Activated T-helper 1 cell treated with anti-CD3 and anti-CD28 coated beads, Interleukin-12 subunit alpha, Interleukin-12 subunit beta, Interleukin-2, Interleukin-4 antibody, amounts not matched to agents 30 ng/mL and 10 ng/mL and 1 ng/mL, durations not matched to agents 14 hours and 24 hours and 36 hours (primary cell): ENCODE data around the gene CCDC192. TPM values are rescaled to one million over a fixed set of nuclear protein-coding genes. Genes with fewer than 3 reads are reported as not detected.
"Not testable (repeated sequence)": the region's sequence is repeated elsewhere in the genome, so short reads cannot be mapped to it uniquely, and the experiment has no call there.

Experiments used
- DNase-seq: peaks from one replicate; pipeline ENCODE4 v3.0.0; 2021; ENCODE audit warnings: low spot score
- H3K27ac Mint-ChIP-seq: one replicate; pipeline ENCODE4 v1.8.0; 2021; ENCODE audit warnings: mild to moderate bottlenecking, mixed read lengths
- H3K27me3 Mint-ChIP-seq: one replicate; pipeline ENCODE4 v1.8.0; 2022; ENCODE audit warnings: mild to moderate bottlenecking, moderate library complexity, mixed read lengths; ENCODE audit not compliant: insufficient read depth
- H3K36me3 Mint-ChIP-seq: one replicate; pipeline ENCODE4 v1.8.0; 2021; ENCODE audit warnings: low read depth, mixed read lengths
- H3K4me1 Mint-ChIP-seq: one replicate; pipeline ENCODE4 v1.8.0; 2021; ENCODE audit warnings: low read depth, mixed read lengths
- H3K4me3 Mint-ChIP-seq: one replicate; pipeline ENCODE4 v1.8.0; 2021; ENCODE audit warnings: mild to moderate bottlenecking, moderate library complexity, mixed read lengths
- H3K9me3 Mint-ChIP-seq: one replicate; pipeline ENCODE4 v1.8.0; 2021; ENCODE audit warnings: mixed read lengths
- intact Hi-C: fragments of 100-400 bp; cut with micrococcal nuclease; formaldehyde crosslinking; loops from one replicate; pipeline ENCODE4 v1.15.1; 2024
- total RNA-seq: library from RNA; stranded (reverse); gene quantifications from 2 replicates; pipeline ENCODE4 v1.2.3, GENCODE V29; 2022

The CCDC192 gene
- not detected in 2 replicates for total RNA-seq

GRCh38 chr5:127702926-127703561 lies at the start of gene CCDC192:
Gene CCDC192 (plus strand): TSS chr5:127703391. CDS start chr5:127703446, 55 bp downstream.
- Mint-ChIP-seq H3K27me3 (peaks cover 4% of the 10 kb centered on the region), H3K36me3 (no peaks in the 10 kb centered on the region), H3K4me3 (no peak within 1 kb of the TSS), H3K4me1 (no peaks in the 10 kb centered on the region), H3K27ac (no peak within 1 kb of the TSS), H3K9me3 (no peaks in the 10 kb centered on the region)
- intact Hi-C loops = no loop called here
- DNase-seq = no peak

DNA sequence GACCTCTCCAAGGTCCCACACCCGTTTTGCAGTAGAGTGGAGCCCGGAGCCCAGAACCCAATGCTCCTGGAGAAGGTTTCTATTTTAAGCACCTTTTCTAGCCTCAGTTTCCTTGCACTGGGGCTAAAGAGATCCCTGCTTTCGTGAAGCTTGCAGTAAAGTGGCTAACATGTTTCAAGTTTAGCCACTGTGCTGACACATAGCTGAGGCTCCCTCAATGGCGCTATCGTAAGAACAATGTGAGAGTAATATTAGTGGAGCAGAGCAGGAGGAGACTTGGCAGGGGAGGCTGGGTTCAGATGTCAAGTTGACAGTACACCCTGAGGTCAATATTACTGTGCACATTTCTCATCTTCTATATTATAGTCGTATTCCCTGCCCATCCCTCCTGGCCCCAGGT lies 46.4 kb upstream of the CCDC192 start:
- no peaks in the 10 kb centered on the region for H3K9me3 Mint-ChIP-seq
- no peak for DNase-seq
- H3K27me3 Mint-ChIP-seq = peaks cover 6% of the 10 kb centered on the region
- H3K27ac Mint-ChIP-seq = no peak overlapping the region
- no peaks in the 10 kb centered on the region for H3K4me1 Mint-ChIP-seq
- intact Hi-C loops = no loop called here
- no peak overlapping the region for H3K4me3 Mint-ChIP-seq
- no peaks in the 10 kb centered on the region for H3K36me3 Mint-ChIP-seq

- no peaks in the 10 kb centered on the region for H3K9me3 Mint-ChIP-seq
- H3K4me3 Mint-ChIP-seq = no peak overlapping the region
- H3K27me3 Mint-ChIP-seq = peaks cover 6% of the 10 kb centered on the region
- no peak for DNase-seq
- H3K27ac Mint-ChIP-seq = no peak overlapping the region
- no peaks in the 10 kb centered on the region for H3K36me3 Mint-ChIP-seq
- H3K4me1 Mint-ChIP-seq = no peaks in the 10 kb centered on the region
- intact Hi-C loops = no loop called here
These were observed 43.0 kb upstream of the CCDC192 start for GRCh38 chr5:127660047-127660733.

- H3K27ac Mint-ChIP-seq = no peak overlapping the region
- intact Hi-C loops = no loop called here
- H3K9me3 Mint-ChIP-seq = no peaks in the 10 kb centered on the region
- no peaks in the 10 kb centered on the region for H3K36me3 Mint-ChIP-seq
- H3K4me1 Mint-ChIP-seq = no peaks in the 10 kb centered on the region
- DNase-seq = no peak
- peaks cover 6% of the 10 kb centered on the region for H3K27me3 Mint-ChIP-seq
- no peak overlapping the region for H3K4me3 Mint-ChIP-seq
These were observed 39.1 kb upstream of the CCDC192 start for GRCh38 chr5:127664093-127664492.

DNA sequence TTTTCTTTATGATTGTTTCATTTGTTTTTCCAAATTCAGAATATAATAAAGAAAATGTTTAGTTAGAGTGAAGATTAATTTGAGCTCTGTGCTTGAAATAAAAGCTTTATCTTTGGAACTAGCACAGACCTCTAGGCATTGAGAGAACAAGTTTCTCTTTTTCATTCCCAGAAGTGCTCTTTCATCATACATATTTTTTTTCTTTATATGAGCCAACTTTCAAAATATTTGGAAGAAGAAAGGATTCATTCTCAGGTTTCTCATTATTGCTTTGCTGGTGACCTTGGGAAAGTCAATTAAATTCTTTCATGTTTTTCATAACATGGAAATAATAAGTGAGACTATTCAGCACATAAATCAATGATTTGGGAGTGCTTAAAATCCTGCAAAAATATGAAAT lies 37.5 kb upstream of the CCDC192 start:
- H3K4me1 Mint-ChIP-seq = no peaks in the 10 kb centered on the region
- H3K36me3 Mint-ChIP-seq = no peaks in the 10 kb centered on the region
- intact Hi-C loops = no loop called here
- H3K27ac Mint-ChIP-seq = no peak overlapping the region
- no peak overlapping the region for H3K4me3 Mint-ChIP-seq
- H3K27me3 Mint-ChIP-seq = peaks cover 1% of the 10 kb centered on the region
- no peaks in the 10 kb centered on the region for H3K9me3 Mint-ChIP-seq
- no peak for DNase-seq

DNA sequence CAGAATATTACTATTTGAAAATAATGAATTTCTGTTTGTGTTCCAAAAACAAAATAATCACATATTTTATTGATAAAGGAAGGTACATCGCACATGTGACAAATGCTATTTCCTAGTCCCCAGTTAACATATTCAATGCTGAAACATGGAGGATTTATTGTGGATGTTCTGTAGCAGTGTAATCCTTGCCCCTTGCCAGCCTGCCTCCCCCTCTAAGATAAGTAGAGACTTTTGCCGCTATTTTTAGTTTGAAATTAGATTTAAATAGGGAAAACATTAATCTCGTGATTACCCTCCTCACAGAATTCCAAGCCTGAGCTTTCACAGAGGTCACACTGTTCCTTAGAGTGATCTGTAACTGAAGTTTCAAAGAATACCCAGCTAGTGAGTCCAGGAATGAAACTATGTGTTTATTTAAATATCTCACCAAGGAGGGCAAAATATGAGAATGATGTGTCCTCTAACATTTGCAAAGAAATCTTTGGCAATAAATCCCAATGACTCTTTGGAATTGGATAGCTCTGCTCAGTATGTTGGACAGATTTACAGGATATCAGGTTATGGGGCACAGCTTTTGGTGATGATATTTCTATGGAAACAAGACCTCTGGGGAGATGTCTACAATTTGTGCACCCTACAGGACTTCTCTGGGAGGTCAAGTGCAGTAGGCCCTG lies 37.0 kb upstream of the CCDC192 start:
- H3K36me3 Mint-ChIP-seq = no peaks in the 10 kb centered on the region
- no peaks in the 10 kb centered on the region for H3K9me3 Mint-ChIP-seq
- intact Hi-C loops = no loop called here
- no peaks in the 10 kb centered on the region for H3K4me1 Mint-ChIP-seq
- no peak for DNase-seq
- no peak overlapping the region for H3K27ac Mint-ChIP-seq
- H3K27me3 Mint-ChIP-seq = peaks cover 1% of the 10 kb centered on the region
- no peak overlapping the region for H3K4me3 Mint-ChIP-seq

DNA sequence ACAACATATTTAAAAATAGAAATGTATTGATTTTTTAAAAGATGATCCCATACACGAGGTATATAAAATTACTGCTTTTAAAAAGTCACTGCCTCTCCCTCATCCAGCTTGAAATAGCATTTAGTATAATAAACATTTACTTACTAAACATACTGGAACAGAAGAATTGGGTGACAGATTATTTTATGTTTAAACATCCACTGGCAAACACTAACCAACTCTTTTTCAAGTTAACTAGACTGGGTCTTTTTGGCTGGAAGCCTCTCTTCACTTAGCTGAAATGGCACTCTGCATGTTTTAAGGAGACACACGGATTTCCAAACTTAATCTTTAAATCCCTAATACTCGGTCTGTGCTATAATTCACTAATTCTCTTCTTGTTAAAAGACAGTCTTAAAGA lies 35.3 kb upstream of the CCDC192 start:
- Mint-ChIP-seq H3K36me3 (no peaks in the 10 kb centered on the region), H3K27me3 (peaks cover 1% of the 10 kb centered on the region), H3K4me3 (no peak overlapping the region), H3K27ac (no peak overlapping the region), H3K4me1 (no peaks in the 10 kb centered on the region), H3K9me3 (no peaks in the 10 kb centered on the region)
- intact Hi-C loops = no loop called here
- no peak for DNase-seq

DNA sequence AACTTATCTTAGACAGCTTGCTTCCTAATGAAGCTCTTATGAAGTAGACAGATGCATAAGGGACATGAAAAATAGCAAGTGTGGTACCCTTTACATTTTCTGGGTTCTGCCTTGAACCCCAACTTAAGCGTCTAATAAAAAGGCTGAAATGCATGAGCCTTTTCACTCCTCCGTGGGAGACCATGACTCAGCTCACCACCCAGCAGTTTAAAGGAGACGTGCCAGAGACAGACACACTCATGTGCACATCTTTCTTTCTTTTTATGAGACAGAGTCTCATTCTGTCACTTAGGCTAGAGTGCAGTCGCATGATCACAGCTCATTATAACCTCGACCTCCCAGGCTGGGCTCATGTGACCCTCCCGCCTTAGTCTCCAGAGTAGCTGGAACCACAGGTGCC lies 32.0 kb upstream of the CCDC192 start:
- DNase-seq = no peak
- no peak overlapping the region for H3K4me3 Mint-ChIP-seq
- no peaks in the 10 kb centered on the region for H3K4me1 Mint-ChIP-seq
- intact Hi-C loops = no loop called here
- peaks cover 1% of the 10 kb centered on the region for H3K27me3 Mint-ChIP-seq
- H3K36me3 Mint-ChIP-seq = no peaks in the 10 kb centered on the region
- no peak overlapping the region for H3K27ac Mint-ChIP-seq
- H3K9me3 Mint-ChIP-seq = no peaks in the 10 kb centered on the region

GRCh38 chr5:127673117-127673800 lies 29.9 kb upstream of the CCDC192 start:
- H3K27ac Mint-ChIP-seq = no peak overlapping the region
- DNase-seq = no peak
- no peak overlapping the region for H3K4me3 Mint-ChIP-seq
- H3K4me1 Mint-ChIP-seq = no peaks in the 10 kb centered on the region
- intact Hi-C loops = no loop called here
- no peaks in the 10 kb centered on the region for H3K36me3 Mint-ChIP-seq
- no peaks in the 10 kb centered on the region for H3K9me3 Mint-ChIP-seq
- peaks cover 1% of the 10 kb centered on the region for H3K27me3 Mint-ChIP-seq

DNA sequence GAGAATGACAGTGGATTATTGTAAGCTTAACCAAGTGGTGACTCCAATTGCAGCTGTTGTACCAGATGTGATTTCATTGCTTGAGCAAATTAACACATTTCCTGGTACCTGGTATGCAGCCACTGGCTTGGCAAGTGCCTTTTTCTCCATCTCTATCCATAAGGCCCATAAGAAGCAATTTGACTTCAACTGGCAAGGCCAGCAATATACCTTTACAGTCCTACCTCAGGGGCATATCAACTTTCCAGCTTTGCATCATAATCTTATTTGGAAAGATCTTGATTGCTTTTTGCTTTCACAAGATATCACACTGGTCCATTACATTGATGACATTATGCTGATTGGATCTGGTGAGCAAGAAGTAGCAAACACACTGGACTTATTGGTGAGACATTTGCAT lies 26.2 kb upstream of the CCDC192 start:
- H3K27me3 Mint-ChIP-seq, H3K27ac Mint-ChIP-seq, H3K9me3 Mint-ChIP-seq, H3K4me1 Mint-ChIP-seq, H3K36me3 Mint-ChIP-seq, H3K4me3 Mint-ChIP-seq, intact Hi-C loops, DNase-seq: not testable (repeated sequence)

GRCh38 chr5:127679691-127680330 lies 23.4 kb upstream of the CCDC192 start:
- DNase-seq, H3K27me3 Mint-ChIP-seq, H3K36me3 Mint-ChIP-seq, H3K9me3 Mint-ChIP-seq, H3K27ac Mint-ChIP-seq, H3K4me3 Mint-ChIP-seq, H3K4me1 Mint-ChIP-seq, intact Hi-C loops: not testable (repeated sequence)

DNA sequence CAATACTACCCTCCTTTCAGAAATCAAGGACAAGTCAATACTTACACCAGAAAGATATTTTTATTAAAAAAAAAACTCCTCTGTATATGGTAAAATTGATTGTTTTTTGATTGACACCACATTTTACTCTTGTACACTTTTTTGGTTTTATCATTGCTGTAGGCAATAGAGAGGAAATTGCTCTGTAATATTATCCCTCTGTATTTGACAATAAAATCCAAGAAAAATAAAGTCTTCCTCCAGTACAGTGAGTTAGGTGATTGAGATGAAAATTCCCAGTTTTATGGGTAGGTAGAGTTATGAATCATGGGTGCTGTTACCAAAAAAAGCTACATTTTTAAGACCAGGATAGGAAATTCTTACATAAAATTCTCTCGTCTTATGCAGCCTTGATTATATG lies 22.6 kb upstream of the CCDC192 start:
- H3K4me1 Mint-ChIP-seq = no peaks in the 10 kb centered on the region
- no peak overlapping the region for H3K27ac Mint-ChIP-seq
- H3K36me3 Mint-ChIP-seq = no peaks in the 10 kb centered on the region
- intact Hi-C loops = no loop called here
- H3K4me3 Mint-ChIP-seq = no peak overlapping the region
- H3K27me3 Mint-ChIP-seq = peaks cover 3% of the 10 kb centered on the region
- no peaks in the 10 kb centered on the region for H3K9me3 Mint-ChIP-seq
- DNase-seq = no peak

DNA sequence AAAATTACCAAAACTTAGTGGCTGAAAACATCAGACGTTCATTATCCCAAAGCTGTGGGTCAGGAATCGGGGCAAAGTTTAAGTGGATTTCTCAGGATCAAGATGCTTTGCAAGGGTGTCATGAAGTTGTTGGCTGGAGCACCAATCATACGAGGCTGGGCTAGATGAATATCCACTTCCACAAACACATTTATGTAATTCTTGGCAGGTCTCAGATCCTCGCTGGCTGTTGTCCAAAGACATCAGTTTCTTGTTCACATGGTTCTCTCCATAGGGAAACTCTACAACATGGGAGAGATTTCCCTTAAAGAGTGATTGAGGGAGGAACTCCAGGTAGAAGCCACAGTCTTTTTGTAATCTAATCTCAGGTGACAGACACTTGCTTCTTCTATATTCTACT lies 20.2 kb upstream of the CCDC192 start:
- H3K4me1 Mint-ChIP-seq = no peaks in the 10 kb centered on the region
- no peak overlapping the region for H3K27ac Mint-ChIP-seq
- H3K9me3 Mint-ChIP-seq = no peaks in the 10 kb centered on the region

More for the DNA sequence above, 20.2 kb upstream of the CCDC192 start:
- H3K36me3 Mint-ChIP-seq = no peaks in the 10 kb centered on the region
- no peak overlapping the region for H3K4me3 Mint-ChIP-seq
- intact Hi-C loops = no loop called here
- DNase-seq = no peak
- H3K27me3 Mint-ChIP-seq = peaks cover 3% of the 10 kb centered on the region
